NCI-H748 treated with DMSO at 0.1 percent for 48 hours (cell line): ENCODE measurements around the gene PPP1R14C.
A peak's percentile ranks its signal among the peaks of the same experiment; 100 is the strongest.
"Not testable (repeated sequence)": the region's sequence is repeated elsewhere in the genome, so short reads cannot be mapped to it uniquely, and the experiment has no call there.

Experiments used
- DNase-seq: peaks from one replicate; lab custom pipeline; 2025; lab: John Stamatoyannopoulos, UW

The PPP1R14C gene

GRCh38 chr6:150142670-150143515, at the start of gene PPP1R14C:
TSS of gene PPP1R14C (plus strand) at chr6:150143044. CDS start at chr6:150143193, 149 bp downstream.
- peak; percentile 36 for DNase-seq

GRCh38 chr6:150093397-150093796, 49.4 kb upstream of the PPP1R14C start:
- DNase-seq, result no peak

GRCh38 chr6:150098155-150098554, 44.7 kb upstream of the PPP1R14C start:
- no peak for DNase-seq

GRCh38 chr6:150099546-150099945, 43.3 kb upstream of the PPP1R14C start:
- no peak for DNase-seq

- no peak for DNase-seq
Measured at GRCh38 chr6:150099953-150100352, 42.9 kb upstream of the PPP1R14C start.

GRCh38 chr6:150100745-150101144, 42.1 kb upstream of the PPP1R14C start:
- DNase-seq, result no peak

- no peak for DNase-seq
Measured at GRCh38 chr6:150102750-150103270, 40.0 kb upstream of the PPP1R14C start.

- DNase-seq, result no peak
Measured at GRCh38 chr6:150112233-150112632, 30.6 kb upstream of the PPP1R14C start.

GRCh38 chr6:150115769-150116168, 27.1 kb upstream of the PPP1R14C start:
- DNase-seq, result no peak

GRCh38 chr6:150116200-150116800, 26.5 kb upstream of the PPP1R14C start:
- no peak for DNase-seq

- no peak for DNase-seq
Measured at GRCh38 chr6:150118203-150118602, 24.6 kb upstream of the PPP1R14C start.

- DNase-seq, result peak; percentile 42
Measured at GRCh38 chr6:150118627-150119026, 24.2 kb upstream of the PPP1R14C start.

GRCh38 chr6:150119173-150119572, 23.7 kb upstream of the PPP1R14C start:
- DNase-seq, result no peak

GRCh38 chr6:150123645-150124044, 19.2 kb upstream of the PPP1R14C start:
- no peak for DNase-seq

GRCh38 chr6:150124235-150124634, 18.6 kb upstream of the PPP1R14C start:
- no peak for DNase-seq

- DNase-seq, result no peak
Measured at GRCh38 chr6:150126641-150127291, 16.1 kb upstream of the PPP1R14C start.

GRCh38 chr6:150128425-150128824, 14.4 kb upstream of the PPP1R14C start:
- DNase-seq, result no peak

GRCh38 chr6:150129616-150130505, 13.0 kb upstream of the PPP1R14C start:
- no peak for DNase-seq

GRCh38 chr6:150133686-150134085, 9.2 kb upstream of the PPP1R14C start:
- no peak for DNase-seq

- peak; percentile 48 for DNase-seq
Measured at GRCh38 chr6:150134280-150134920, 8.4 kb upstream of the PPP1R14C start.

GRCh38 chr6:150137711-150138110, 5.1 kb upstream of the PPP1R14C start:
- not testable (repeated sequence) for DNase-seq
